Left kidney (tissue), 2 donors: ENCODE results near the gene SLC50A1. TPM values are rescaled to one million over a fixed set of nuclear protein-coding genes. Genes with fewer than 3 reads are reported as not detected.
"Not testable (repeated sequence)": the region's sequence is repeated elsewhere in the genome, so short reads cannot be mapped to it uniquely, and the experiment has no call there.

Source experiments
- DNase-seq: peaks from one replicate; pipeline ENCODE4 v3.0.0-alpha.2; 2013
- polyA plus RNA-seq: library from polyadenylated mRNA; unstranded; fragments of 120-200 nt; gene quantifications from one replicate; pipeline ENCODE4 v1.2.1, GENCODE V29; 2013; ENCODE audit not compliant: insufficient read length

SLC50A1 gene
- polyA plus RNA-seq, 1 donor, result 57.8 TPM

GRCh38 chr1:155113450-155113980 is 22.1 kb upstream of the SLC50A1 start:
- no peak for DNase-seq

- DNase-seq, result no peak
Measured at GRCh38 chr1:155116113-155116764, 19.4 kb upstream of the SLC50A1 start.

GRCh38 chr1:155117610-155118009 is 18.0 kb upstream of the SLC50A1 start:
- DNase-seq, result no peak

DNA sequence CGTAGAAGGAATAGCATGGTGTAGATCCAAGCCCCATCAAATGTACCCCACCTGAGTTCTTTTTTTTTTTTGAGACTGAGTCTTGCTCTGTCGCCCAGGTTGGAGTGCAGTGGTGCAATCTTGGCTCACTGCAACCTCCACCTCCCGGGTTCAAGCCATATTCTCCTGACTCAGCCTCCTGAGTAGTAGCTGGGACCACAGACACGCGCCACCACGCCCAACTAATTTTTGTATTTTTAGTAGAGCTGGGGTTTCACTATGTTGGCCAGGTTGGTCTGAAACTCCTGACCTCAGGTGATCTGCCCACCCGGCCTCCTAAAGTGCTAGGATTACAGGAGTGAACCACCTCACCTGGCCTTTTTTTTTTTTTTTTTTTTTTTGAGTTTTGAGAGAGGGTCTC is 17.6 kb upstream of the SLC50A1 start:
- DNase-seq, result not testable (repeated sequence)

GRCh38 chr1:155120253-155120652 is 15.4 kb upstream of the SLC50A1 start:
- DNase-seq, result no peak

DNA sequence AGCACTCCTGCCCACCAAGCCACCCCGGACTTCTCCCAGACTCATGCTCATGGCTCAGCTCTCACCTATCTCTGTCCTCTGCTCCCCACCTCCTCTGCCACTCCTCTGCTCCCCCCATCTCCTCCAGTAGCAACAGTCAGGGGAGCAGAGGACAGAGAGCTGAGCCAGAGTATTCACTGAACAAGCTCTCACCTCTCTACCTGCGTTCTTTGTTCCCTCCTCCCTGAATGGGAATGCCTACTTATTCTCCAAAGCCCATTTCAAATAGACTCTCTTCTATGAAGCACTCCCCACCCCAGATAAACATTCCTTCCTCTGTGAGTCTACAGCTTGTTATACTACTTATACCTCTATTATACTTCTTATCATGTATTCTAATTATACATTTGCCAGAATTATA is 14.4 kb upstream of the SLC50A1 start:
- DNase-seq, result no peak

DNA sequence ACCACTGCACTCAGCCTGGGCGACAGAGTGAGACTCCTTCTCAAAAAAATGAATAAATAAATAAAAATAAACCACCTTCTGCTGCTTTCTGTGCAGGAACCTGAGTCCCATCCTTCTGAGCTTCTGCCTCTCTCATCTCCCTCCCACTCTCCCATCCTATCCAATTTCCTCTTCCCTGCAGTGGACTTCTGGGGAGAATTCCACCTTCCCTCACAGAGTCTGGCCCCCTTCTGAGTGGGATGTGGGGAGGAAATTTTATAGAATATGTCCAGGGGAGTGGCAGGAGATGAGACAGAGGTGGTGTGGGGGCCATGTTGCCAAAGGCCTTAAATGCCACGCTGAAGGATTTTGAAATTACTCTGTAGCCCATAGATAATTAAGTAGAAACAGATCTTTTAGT is 13.3 kb upstream of the SLC50A1 start:
- no peak for DNase-seq

- DNase-seq, result no peak
Measured at GRCh38 chr1:155123801-155124200, 11.9 kb upstream of the SLC50A1 start.

GRCh38 chr1:155124503-155125463 is 10.9 kb upstream of the SLC50A1 start:
- no peak for DNase-seq

- DNase-seq, result no peak
Measured at GRCh38 chr1:155125511-155125945, 10.1 kb upstream of the SLC50A1 start.

DNA sequence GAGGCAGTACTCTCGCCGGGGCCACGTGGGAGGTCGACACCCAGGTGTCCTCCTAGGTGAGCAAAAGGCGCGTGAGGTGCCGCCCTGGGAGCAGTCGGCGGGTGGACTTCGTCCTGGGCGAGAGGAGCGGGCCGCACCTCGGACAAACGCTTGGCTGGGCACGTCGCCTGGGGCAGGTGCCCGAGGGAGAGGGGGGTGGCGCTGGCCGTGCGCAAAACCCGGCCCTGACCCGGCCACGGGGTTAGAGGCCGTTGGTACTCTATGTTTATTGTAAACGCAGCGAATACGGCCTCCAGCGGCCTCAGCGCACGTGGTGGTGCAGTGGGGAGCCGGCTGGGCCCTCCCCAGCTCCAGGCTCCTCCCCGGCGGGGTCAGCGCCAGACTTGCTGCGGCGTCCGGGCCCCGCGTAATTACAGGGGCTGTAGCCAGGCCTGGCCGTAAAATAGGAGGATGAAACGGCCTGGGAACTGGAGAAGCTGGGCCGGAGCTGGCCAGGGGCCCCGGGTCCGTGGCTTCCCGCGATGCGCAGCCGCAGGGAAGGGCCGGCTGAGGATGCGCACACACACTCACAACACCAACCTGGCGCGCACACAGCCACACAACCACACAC is 9.6 kb upstream of the SLC50A1 start:
- DNase-seq, result no peak

DNA sequence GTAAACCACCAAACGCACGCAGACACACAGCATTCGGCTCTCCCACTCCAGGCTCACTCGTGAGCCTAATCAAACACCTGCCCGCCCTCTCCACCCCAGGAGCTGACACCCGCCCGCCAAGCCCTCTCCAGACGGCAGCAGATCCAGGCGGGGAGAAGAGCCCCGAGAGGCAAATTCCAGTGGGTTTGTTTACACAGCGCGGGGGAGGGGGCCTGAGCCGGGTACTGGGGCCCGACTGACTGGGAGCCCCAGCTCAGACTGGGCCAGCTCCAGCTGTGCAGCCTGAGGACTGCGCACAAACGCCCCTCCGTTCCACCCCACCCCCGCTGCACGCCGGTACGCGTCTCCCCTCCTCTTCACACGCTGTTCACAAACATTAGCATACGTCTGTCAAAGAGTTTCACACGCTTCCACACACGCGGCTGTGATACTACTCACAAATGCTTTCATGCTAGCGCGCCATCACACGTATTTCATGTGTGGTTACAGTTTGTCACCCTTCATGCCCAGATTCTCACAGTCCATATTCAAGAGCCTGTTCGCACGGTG is 9.0 kb upstream of the SLC50A1 start:
- DNase-seq, result no peak

GRCh38 chr1:155127105-155127966 is 8.3 kb upstream of the SLC50A1 start, which contains the start of gene EFNA1:
Gene EFNA1, plus strand, starts transcription at chr1:155127876. Its CDS starts 102 bp downstream, at chr1:155127978.
- DNase-seq, result peak; percentile 55

- DNase-seq, result no peak
Measured at GRCh38 chr1:155127967-155128754, 7.5 kb upstream of the SLC50A1 start.

GRCh38 chr1:155128755-155129473 is 6.7 kb upstream of the SLC50A1 start:
- DNase-seq, result no peak

DNA sequence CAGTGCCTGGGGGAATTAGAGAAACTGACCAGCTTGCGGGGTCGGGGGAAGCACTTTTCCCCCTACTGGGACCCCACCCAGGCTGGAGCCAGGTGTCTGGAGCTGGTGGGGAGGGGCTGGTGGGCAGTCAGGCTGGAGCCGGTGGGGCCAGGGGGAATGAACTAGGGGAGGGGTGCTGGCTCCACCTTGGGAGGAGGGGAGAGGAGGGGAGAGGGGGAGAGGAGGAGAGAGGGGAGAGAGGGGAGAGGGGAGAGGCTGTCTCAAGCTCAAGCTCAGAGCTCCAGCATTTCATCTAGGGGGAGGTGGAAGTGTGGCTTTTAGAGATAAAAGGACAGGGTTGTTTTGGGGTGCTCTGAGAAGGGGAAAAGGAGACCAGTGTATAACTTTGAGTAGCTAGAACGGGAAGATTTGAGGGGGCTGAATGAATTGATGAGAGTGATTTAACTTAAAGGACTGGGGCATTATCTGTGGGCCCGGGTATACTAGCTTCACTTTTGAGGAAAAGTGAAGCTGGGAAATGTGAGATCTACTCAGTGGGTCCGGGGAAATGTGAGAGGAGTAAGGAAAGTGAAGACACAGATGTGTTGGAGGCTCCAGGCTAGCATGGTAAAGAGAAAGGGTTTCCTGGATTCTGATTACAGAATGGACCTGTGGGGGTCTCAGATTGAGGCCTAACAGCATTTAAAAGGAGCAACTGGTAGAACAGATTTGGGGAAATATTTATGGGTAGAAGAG is 5.2 kb upstream of the SLC50A1 start:
- DNase-seq, result no peak

- DNase-seq, result no peak
Measured at GRCh38 chr1:155131285-155131684, 4.4 kb upstream of the SLC50A1 start.

DNA sequence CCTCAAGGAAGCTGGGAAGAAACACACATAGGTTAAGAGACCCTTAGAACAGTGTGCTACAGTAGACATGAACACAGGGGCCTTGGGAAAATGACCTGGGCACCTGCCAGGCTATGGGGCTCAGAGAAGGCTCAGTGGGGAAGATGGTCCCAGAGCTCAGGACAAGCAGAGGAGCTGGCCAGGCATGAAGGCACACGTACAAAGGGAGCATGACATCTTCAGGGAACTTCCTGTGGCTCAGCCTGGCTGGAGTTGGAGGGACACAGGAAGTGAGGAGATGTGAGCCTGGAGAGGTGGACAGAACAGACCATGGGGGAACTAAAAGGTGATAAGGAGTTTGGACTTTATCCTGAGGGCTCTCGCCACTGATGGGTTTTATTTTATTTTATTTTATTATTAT is 3.8 kb upstream of the SLC50A1 start:
- DNase-seq, result no peak

DNA sequence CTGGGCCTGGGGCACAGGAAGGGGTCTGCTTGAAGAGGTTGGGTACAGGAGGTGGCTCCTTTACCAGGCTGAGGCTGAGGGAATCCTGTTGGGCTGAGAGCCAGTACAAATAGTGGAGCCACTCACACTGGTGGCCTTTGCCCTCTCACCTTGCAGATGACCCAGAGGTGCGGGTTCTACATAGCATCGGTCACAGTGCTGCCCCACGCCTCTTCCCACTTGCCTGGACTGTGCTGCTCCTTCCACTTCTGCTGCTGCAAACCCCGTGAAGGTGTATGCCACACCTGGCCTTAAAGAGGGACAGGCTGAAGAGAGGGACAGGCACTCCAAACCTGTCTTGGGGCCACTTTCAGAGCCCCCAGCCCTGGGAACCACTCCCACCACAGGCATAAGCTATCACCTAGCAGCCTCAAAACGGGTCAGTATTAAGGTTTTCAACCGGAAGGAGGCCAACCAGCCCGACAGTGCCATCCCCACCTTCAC is 1.8 kb upstream of the SLC50A1 start:
- no peak for DNase-seq
